HL-60 (cell line): ENCODE measurements around the gene TEDC1.

Experiments
- CTCF ChIP-seq: IDR thresholded peaks from one replicate; pipeline ENCODE4 v1.5.1; 2011; ENCODE audit warnings: low read length, control low read depth, inconsistent platforms; ENCODE audit not compliant: insufficient read depth
- GABPA ChIP-seq: IDR thresholded peaks from 2 replicates; pipeline ENCODE4 v1.6.1; 2012; ENCODE audit warnings: low read depth
- POLR2AphosphoS5 ChIP-seq: IDR thresholded peaks from 2 replicates; pipeline ENCODE4 v1.6.1; 2012; ENCODE audit warnings: low read depth
- REST ChIP-seq: IDR thresholded peaks from 2 replicates; pipeline ENCODE4 v1.6.1; 2012; ENCODE audit warnings: low read depth; ENCODE audit not compliant: insufficient replicate concordance
- SPI1 ChIP-seq: IDR thresholded peaks from 2 replicates; pipeline ENCODE4 v1.6.1; 2012; ENCODE audit warnings: low read depth, mild to moderate bottlenecking, borderline replicate concordance

GRCh38 chr14:105527381-105527825, 36.4 kb downstream of the TEDC1 start:
- TF ChIP-seq CTCF (no peak), POLR2AphosphoS5 (no peak), GABPA (no peak), REST (no peak), SPI1 (no peak)
